WI38 (cell line): Measurements from ENCODE around the gene DUOXA2.
A peak's percentile ranks its signal among the peaks of the same experiment; 100 is the strongest.

Experiments
- H3K4me3 ChIP-seq: 2 replicates; pipeline ENCODE4 v1.5.1; 2011; ENCODE audit warnings: low read depth, mild to moderate bottlenecking, control low read depth, low read length
- CTCF ChIP-seq: IDR thresholded peaks from 2 replicates; pipeline ENCODE4 v1.5.1; 2012; ENCODE audit warnings: low read depth, mild to moderate bottlenecking, control low read depth, low read length

Gene DUOXA2

DNA sequence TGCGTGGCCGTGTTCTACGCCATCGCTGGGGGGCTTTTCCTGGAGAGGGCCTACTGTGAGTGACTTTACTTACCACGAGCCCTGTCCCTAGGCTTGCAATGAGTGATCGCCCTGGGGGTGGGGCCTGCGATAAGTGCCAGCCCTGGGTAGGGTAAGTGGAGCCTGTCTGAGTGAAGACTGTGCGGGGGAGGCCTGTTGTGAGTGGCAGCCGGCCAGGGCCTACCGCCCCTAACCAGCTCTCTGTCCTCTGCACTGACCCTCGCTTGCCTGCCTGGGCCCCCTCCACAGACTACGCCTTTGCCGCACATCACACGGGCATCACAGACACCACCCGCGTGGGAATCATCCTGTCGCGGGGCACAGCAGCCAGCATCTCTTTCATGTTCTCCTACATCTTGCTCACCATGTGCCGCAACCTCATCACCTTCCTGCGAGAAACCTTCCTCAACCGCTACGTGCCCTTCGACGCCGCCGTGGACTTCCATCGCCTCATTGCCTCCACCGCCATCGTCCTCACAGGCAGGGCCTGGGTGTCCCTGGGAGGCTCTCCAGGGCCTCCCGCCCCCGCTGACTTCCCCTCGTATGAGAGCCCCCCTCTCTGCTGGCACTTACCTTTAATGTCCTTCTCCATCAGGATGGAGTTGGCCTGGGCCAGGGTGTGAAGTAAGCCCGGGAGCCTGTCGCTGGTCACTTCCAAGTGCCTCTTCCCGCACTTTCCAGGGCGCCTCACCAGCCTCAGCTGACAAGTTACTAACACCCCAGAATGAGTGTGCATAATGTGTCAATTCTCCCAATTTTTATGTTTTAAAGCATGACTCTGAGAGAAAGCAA is 38.1 kb downstream of the DUOXA2 start:
- H3K4me3 ChIP-seq: no peak overlapping the region
- TF ChIP-seq CTCF: no peak

GRCh38 chr15:45155739-45156138 is 41.6 kb downstream of the DUOXA2 start:
- no peak overlapping the region for H3K4me3 ChIP-seq
- no peak for TF ChIP-seq CTCF

- TF ChIP-seq CTCF: no peak
- no peak overlapping the region for H3K4me3 ChIP-seq
Observed at GRCh38 chr15:45156744-45157455, 42.8 kb downstream of the DUOXA2 start.

- no peak overlapping the region for H3K4me3 ChIP-seq
- no peak for TF ChIP-seq CTCF
Observed at GRCh38 chr15:45157974-45158373, 43.8 kb downstream of the DUOXA2 start.

DNA sequence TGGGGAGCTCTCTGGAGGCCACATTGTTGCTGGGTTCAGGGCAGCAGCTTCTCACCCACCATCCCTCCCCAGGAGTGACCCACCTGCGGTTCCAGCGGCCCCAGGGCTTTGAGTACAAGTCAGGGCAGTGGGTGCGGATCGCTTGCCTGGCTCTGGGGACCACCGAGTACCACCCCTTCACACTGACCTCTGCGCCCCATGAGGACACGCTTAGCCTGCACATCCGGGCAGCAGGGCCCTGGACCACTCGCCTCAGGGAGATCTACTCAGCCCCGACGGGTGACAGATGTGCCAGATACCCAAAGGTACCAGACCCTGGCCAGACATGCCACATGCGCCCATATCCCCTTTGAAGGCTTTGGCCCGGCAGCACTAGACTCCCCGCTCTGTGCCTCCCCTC is 47.5 kb downstream of the DUOXA2 start:
- TF ChIP-seq CTCF: no peak

DNA sequence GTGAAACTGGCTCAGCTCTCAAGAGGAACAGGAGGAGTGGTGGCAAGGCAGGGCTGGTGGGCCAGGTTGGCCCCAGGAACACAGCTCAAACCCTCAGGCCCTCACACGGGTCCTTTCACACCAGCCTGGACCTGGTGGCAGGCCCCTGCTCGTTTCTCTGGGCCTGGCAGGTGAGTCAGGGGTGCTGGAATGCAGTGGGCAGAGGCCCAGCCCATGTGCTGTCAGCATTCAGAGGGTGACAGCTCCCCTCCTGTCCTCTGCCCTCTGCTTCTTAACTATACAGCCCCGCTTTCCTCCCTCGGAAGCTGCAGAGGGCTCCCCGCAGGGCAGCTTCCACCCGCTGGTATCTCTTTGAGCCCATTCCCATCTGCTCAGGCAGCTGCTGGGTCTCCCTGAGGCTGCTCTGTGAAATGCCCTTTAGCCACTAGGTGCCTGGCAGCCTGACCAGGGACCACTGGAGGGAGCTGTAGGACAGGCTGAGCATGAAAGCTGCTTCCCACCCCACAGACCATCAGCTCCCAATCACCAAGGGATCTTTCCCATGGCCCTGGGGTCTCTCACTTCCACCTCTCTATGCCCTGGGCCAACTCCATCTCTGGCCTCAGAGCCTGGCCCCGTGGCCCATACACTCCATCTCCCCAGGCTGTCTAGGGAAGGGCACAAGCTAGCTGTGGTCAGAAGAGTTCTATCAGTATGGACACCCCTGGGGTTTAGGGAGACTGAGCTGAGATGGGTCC is 48.8 kb downstream of the DUOXA2 start:
- no peak overlapping the region for H3K4me3 ChIP-seq
- peak; percentile 95 for TF ChIP-seq CTCF

More for the DNA sequence above, 47.5 kb downstream of the DUOXA2 start:
- H3K4me3 ChIP-seq: no peak overlapping the region
